ENCODE results near the gene HYOU1. TPM values are rescaled to one million over a fixed set of nuclear protein-coding genes. Genes with fewer than 3 reads are reported as not detected.

HYOU1 gene
- total and polyA plus RNA-seq, 2 experiments from 2014 or later = 122 to 168 TPM

DNA sequence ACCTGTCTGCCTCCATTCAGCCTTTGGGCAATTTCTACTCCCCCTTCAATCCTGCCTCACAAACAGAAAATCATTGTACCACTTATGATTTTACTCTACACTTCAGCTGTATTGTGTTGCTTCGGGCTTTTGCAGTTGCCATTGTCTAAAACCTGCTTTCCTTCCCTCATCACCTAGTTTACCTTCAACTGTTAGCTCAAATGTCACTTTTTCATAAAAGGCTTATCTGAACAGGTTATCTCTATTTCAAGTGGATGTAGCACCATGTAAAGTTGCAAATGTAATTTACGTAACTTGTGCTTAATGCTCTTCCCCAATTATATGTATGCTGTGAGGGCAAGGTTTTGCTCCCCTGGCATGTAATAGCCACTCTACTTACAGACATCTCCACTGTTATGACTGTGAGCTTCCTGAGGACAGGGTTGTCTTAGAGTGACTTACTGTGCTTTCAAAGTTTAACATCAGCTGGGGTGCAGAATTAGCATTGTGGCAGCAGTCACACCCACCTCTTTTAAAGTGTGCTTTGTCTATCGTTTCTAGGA lies 44.3 kb downstream of the HYOU1 start:
- no peak for TF ChIP-seq EZH2phosphoT487 (IDR thresholded peaks at IDR 0.05; ENCODE audit: low read depth, severe bottlenecking, unreplicated experiment)
- WGBS (ENCODE audit: low lambda C conversion rate, missing lambda C conversion rate) = 88% methylated on average over 3 of the region's 3 CpGs
- Histone ChIP-seq H3K9me3 (ENCODE audit: low read depth) (no peaks in the 10 kb centered on the region), H3K4me1 (ENCODE audit: insufficient read depth) (peaks cover 12% of the 10 kb centered on the region), H3K79me2 (peaks cover 34% of the 10 kb centered on the region), H3K4me3 (no peak overlapping the region), H3K36me3 (replicated peaks; ENCODE audit: insufficient read depth, low read depth) (no peaks in the 10 kb centered on the region), H3K27ac (no peak overlapping the region), H3K4me2 (no peak overlapping the region), H3K27me3 (no peaks in the 10 kb centered on the region), H3K9me2 (replicated peaks; ENCODE audit: insufficient read depth) (no peaks in the 10 kb centered on the region), H4K20me1 (ENCODE audit: insufficient read depth, poor library complexity, severe bottlenecking) (peaks cover 7% of the 10 kb centered on the region), H2AFZ (no peak overlapping the region)
- no peak for DNase-seq (ENCODE audit: low spot score)

DNA sequence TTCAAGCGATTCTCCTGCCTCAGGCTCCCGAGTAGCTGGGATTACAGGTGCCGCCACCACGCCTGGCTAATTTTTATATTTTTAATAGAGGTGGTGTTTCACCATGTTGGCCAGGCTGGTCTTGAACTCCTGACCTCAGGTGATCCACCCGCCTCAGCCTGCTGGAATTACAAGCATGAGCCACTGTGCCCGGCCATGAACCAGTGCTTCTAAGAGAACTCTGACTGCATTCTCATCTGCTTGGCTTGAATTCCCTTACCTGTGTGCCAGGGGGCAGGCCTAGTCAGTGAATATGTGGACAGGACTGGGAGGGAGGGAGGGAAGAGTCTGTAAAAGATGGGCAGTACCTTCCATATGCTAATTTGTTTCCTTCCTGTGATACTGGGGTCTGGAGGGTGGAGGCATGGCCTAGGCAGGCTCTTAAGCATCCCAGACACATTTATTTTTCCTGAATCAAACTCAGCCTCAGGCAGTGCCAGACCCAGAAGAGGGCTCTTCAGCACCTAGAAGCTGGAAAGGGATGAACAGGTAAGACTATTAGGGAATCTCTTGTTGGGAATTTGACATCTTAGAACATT lies 45.4 kb downstream of the HYOU1 start:
- no peak overlapping the region for H3K4me2 ChIP-seq
- H3K4me1 ChIP-seq (ENCODE audit: insufficient read depth) = peaks cover 7% of the 10 kb centered on the region
- no peaks in the 10 kb centered on the region for H3K9me3 ChIP-seq (ENCODE audit: low read depth)
- H2AFZ ChIP-seq = no peak overlapping the region
- 90% methylated on average over 6 of the region's 6 CpGs for WGBS (ENCODE audit: low lambda C conversion rate, missing lambda C conversion rate)
- peaks cover 25% of the 10 kb centered on the region for H3K79me2 ChIP-seq
- TF ChIP-seq, protein P1, sequence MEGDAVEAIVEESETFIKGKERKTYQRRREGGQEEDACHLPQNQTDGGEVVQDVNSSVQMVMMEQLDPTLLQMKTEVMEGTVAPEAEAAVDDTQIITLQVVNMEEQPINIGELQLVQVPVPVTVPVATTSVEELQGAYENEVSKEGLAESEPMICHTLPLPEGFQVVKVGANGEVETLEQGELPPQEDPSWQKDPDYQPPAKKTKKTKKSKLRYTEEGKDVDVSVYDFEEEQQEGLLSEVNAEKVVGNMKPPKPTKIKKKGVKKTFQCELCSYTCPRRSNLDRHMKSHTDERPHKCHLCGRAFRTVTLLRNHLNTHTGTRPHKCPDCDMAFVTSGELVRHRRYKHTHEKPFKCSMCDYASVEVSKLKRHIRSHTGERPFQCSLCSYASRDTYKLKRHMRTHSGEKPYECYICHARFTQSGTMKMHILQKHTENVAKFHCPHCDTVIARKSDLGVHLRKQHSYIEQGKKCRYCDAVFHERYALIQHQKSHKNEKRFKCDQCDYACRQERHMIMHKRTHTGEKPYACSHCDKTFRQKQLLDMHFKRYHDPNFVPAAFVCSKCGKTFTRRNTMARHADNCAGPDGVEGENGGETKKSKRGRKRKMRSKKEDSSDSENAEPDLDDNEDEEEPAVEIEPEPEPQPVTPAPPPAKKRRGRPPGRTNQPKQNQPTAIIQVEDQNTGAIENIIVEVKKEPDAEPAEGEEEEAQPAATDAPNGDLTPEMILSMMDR (IDR thresholded peaks at IDR 0.05; ENCODE audit: poor library complexity) = no peak
- no peak for TF ChIP-seq EZH2phosphoT487 (IDR thresholded peaks at IDR 0.05; ENCODE audit: low read depth, severe bottlenecking, unreplicated experiment)
- no peak for TF ChIP-seq EZH2 (IDR thresholded peaks at IDR 0.05; ENCODE audit: borderline replicate concordance)
- H4K20me1 ChIP-seq (ENCODE audit: insufficient read depth, poor library complexity, severe bottlenecking) = peaks cover 1% of the 10 kb centered on the region
- no peak overlapping the region for H3K4me3 ChIP-seq
- no peaks in the 10 kb centered on the region for H3K27me3 ChIP-seq
- H3K27ac ChIP-seq = no peak overlapping the region
- no peaks in the 10 kb centered on the region for H3K9me2 ChIP-seq (replicated peaks; ENCODE audit: insufficient read depth)
- DNase-seq (ENCODE audit: low spot score) = no peak
- no peaks in the 10 kb centered on the region for H3K36me3 ChIP-seq (replicated peaks; ENCODE audit: insufficient read depth, low read depth)

DNA sequence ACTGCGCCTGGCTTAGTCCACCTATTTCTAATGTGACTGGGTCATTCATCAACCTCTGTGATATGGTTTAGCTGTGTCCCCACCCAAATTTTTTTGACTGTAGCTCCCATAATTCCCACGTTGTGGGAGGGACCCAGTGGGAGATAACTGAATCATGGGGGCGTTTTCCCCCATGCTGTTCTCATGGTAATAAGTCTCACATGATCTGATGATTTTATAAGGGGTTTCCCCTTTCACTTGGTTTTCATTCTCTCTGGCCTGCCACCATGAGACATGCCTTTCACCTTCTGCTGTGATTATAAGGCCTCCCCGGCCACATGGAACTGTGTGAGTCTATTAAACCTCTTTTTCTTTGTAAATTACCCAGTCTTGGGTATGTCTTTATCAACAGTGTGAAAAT lies 50.3 kb downstream of the HYOU1 start:
- Histone ChIP-seq H3K27me3 (no peaks in the 10 kb centered on the region), H3K79me2 (peaks cover 4% of the 10 kb centered on the region), H3K9me3 (ENCODE audit: low read depth) (no peaks in the 10 kb centered on the region), H3K4me3 (no peak overlapping the region), H3K9me2 (replicated peaks; ENCODE audit: insufficient read depth) (no peaks in the 10 kb centered on the region), H3K27ac (no peak overlapping the region), H2AFZ (no peak overlapping the region), H4K20me1 (ENCODE audit: insufficient read depth, poor library complexity, severe bottlenecking) (no peaks in the 10 kb centered on the region), H3K36me3 (replicated peaks; ENCODE audit: insufficient read depth, low read depth) (no peaks in the 10 kb centered on the region), H3K4me1 (ENCODE audit: insufficient read depth) (no peaks in the 10 kb centered on the region), H3K4me2 (no peak overlapping the region)
- no peak for DNase-seq (ENCODE audit: low spot score)
- TF ChIP-seq EZH2 (IDR thresholded peaks at IDR 0.05; ENCODE audit: borderline replicate concordance) (no peak), EZH2phosphoT487 (IDR thresholded peaks at IDR 0.05; ENCODE audit: low read depth, severe bottlenecking, unreplicated experiment) (no peak)
- TF ChIP-seq, protein P1 (IDR thresholded peaks at IDR 0.05; ENCODE audit: poor library complexity) = no peak
- WGBS (ENCODE audit: low lambda C conversion rate, missing lambda C conversion rate) = 95% methylated on average over 4 of the region's 4 CpGs

DNA sequence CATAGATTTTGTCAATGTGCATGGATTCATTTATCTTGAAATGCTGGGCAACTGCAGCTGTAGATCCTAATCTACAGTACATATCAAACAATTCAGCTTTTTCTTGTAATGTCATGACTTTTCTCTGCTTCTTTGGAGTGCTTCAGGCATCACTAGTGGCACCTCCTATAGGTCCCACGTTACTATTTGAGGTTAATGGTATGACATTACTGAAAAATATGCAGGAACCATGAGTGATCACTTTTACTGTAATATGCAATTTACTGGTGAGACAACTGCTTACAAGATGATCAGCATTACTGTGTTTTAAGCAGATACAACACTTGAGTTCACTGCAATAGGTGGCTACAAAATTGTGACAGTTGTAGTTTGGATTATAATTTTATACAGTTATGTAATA lies 56.1 kb downstream of the HYOU1 start:
- Histone ChIP-seq H3K4me1 (ENCODE audit: insufficient read depth) (peaks cover 8% of the 10 kb centered on the region), H4K20me1 (ENCODE audit: insufficient read depth, poor library complexity, severe bottlenecking) (no peaks in the 10 kb centered on the region), H3K27ac (no peak overlapping the region), H3K9me3 (ENCODE audit: low read depth) (no peaks in the 10 kb centered on the region), H3K4me2 (no peak overlapping the region), H3K79me2 (peaks cover 34% of the 10 kb centered on the region), H2AFZ (no peak overlapping the region), H3K36me3 (replicated peaks; ENCODE audit: insufficient read depth, low read depth) (no peaks in the 10 kb centered on the region), H3K4me3 (no peak overlapping the region), H3K27me3 (no peaks in the 10 kb centered on the region), H3K9me2 (replicated peaks; ENCODE audit: insufficient read depth) (no peaks in the 10 kb centered on the region)
- 70% methylated on average over 1 of the region's 1 CpG for WGBS (ENCODE audit: low lambda C conversion rate, missing lambda C conversion rate)
- TF ChIP-seq, protein P1 (IDR thresholded peaks at IDR 0.05; ENCODE audit: poor library complexity) = no peak
- TF ChIP-seq EZH2 (IDR thresholded peaks at IDR 0.05; ENCODE audit: borderline replicate concordance) (no peak), EZH2phosphoT487 (IDR thresholded peaks at IDR 0.05; ENCODE audit: low read depth, severe bottlenecking, unreplicated experiment) (no peak)
- DNase-seq (ENCODE audit: low spot score) = no peak
